CD4-positive, alpha-beta T cell treated with Interleukin-15 for 1 hour (primary cell): ENCODE measurements around the gene RHOB.
"Not testable (repeated sequence)": the region's sequence is repeated elsewhere in the genome, so short reads cannot be mapped to it uniquely, and the experiment has no call there.

Experiments
- DNase-seq: peaks from one replicate; pipeline ENCODE4 v3.0.0-alpha.2; 2020

Gene RHOB

GRCh38 chr2:20446917-20447436, at the start of gene RHOB:
RHOB (plus strand) TSS chr2:20447074; CDS start chr2:20447466, 392 bp downstream.
- DNase-seq: peak; percentile 98

DNA sequence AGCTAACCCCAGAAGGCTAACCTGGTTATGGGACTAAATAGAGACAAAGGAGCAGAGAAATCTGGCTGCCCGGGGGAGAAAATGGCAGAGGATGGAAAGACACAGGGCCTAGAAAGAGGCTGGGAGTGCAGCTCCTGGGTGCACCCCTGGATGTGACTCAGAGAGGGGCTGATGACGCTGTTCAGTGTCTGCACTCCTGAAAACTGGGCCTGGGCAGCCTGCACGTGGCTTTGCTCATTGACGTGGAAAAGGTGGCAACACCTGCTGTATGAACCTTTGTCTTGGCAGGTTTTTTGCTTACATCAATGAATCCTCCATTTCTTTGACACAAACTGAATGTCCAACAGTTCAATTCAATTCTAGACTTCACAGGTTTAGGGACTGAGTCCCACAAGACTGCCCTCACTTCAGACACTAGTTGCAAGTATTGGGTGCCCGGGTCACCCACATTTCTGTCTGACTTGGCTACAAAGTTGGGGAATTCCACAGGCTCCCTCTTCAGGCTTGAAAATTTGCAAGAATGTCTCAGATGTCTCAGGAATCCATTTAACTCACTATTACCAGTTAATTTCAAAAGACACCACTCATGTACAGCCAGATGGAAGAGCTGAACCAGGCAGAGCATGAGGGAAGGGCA, 48.9 kb upstream of the RHOB start:
- no peak for DNase-seq

DNA sequence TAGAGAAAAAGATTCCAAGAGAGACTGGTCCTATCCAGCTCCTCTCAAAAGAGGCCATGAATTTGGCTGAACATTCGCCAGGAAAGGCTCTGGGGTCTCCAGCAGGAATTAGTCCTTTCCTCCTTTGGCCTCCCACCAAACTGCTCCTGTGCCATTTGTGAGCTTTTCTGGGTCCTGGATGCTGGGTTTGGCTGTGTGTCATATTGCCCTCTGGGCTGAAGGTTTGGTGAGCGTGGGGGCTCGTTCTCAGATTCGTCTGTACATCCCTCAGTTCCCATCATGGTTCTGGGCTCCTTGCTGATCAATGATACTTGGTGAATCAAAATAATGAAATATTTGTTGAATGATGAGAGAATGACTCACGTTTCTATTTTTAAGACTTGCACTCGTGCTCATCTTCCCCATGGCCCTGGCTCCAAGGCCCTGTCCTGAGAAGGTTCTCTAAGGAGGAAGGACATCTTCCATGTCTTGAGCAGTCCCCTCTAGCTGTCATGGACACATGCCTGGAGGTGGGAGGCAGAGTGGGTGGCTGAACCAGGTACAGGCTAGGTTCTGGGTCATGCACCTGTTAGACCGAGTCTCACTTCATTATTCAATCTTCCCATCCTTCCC, 47.8 kb upstream of the RHOB start:
- DNase-seq: no peak

- no peak for DNase-seq
Observed at GRCh38 chr2:20400306-20400705, 46.6 kb upstream of the RHOB start.

GRCh38 chr2:20400787-20401488, 45.9 kb upstream of the RHOB start:
- no peak for DNase-seq

DNA sequence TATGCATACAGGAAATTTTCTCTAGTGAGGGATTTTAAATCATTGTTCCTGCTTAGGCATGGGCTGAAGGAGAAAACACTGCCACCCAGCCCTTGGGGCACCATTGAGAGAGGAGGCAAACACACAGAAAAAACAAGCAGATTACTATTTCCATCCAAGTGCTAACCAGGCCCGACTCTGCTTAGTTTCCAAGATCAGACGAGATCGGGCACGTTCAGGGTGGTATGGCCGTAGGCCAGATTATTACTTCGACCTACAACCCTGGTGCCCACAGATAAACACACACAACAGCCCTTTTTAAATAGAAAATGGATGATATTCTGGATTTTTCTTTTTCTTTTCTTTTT, 45.4 kb upstream of the RHOB start:
- DNase-seq: no peak

DNA sequence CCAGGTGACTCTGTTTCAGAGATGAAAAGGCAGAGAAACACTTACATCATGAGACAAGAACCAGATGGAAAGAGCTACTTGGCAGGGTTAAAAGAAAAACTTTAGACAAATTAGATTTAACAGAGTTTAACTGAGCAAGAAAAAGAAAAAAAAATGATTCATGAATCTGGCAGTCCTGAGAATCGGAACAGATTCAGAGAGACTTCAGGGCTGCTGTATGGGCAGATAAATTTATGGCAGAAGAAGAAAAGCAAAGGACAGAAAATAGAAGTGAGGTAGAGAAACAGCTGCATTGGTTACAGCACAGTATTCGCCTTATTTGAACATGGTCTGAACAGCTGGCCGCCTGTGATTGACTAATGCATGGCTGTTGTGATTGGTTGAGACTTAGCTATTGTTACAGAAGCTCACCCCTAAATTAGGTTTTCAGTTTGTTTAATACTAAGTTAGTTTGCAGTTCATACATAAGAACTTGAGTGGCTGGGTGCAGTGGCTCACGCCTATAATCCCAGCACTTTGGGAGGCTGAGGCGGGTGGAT, 43.0 kb upstream of the RHOB start:
- no peak for DNase-seq

GRCh38 chr2:20404950-20405349, 41.9 kb upstream of the RHOB start:
- no peak for DNase-seq

DNA sequence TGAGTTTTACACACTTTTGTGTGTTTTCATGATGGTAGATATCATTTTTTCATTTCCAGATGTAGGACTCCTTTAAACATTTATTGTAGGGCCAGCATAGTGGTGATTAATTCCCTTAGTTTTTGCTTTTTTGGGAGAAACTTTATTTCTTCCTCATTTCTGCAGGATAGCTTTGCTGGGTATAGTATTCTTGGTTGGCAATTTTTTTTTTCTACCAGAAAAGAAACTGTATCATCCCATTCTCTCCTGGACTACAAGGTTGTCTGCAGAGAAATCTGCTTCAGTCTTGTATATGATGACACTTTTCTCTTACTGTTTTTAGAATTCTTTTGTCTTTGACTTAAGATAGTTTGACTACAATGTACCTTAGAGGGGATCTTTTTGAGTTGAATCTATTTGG, 37.8 kb upstream of the RHOB start:
- no peak for DNase-seq

- DNase-seq: no peak
Observed at GRCh38 chr2:20410556-20411277, 36.2 kb upstream of the RHOB start.

DNA sequence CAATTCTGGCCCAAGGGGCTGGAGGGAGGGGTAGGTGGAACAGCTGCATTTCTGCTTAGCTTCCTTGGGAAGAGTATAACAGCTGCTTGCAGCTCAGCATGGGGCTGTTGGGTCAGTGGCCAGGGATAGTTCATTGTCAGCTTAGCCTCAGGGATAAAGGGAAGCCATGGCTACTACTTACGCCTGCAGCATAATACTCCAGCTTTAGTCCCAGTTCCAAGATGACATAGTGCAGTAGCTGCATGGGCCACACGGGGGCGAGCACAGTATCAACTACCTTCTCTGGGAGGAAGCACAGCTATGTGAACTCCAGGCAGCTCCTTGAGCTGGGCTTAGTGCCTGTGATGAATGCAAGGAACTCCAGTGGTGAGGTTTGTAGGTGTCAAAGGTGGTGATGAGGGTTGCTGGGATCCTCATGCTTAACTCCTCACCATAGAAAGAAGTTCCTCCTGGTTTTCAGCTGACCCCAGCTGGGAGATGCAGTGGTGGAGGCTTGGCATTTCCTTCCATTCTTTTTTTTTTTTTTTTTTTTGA, 35.4 kb upstream of the RHOB start:
- DNase-seq: peak; percentile 75

DNA sequence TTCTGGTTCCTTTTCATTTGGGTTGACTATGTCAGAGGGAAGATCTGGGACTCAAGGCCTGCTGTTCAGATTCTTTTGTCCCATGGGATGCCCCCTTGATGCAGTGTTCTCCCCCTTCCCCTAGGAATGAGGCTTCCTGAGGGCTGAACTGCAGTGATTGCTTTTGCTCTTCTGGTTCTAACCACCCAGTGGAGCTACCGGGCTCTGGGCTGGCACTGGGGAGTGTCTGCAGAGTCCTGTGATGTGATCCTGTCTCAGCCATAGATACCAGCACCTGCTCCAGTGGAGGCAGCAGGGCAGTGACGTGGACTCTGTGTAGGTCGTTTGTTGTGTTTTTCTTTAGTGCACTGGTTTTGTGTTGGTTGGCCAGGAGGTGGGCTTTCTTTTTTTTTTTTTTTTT, 32.1 kb upstream of the RHOB start:
- DNase-seq: no peak

GRCh38 chr2:20415511-20415918, 31.4 kb upstream of the RHOB start:
- no peak for DNase-seq

DNA sequence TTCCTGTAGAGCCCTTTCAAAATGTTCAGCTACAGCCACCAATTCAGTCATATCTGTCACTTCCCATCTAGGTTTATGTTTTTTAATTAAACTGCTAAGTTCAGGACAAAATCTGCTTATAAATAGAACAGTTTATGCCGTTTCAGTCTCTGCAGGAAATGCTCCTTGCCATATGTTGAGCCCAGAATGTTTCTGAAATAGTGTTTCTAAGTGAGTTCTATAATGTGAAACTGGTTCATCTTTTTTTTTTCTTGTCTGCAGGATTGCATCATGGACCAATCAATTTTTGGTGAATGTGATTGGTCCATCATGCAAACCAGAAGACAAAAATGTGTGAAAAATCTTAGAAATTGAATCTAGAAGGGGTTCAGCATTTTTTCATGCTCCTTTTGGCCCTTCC, 30.2 kb upstream of the RHOB start:
- no peak for DNase-seq

DNA sequence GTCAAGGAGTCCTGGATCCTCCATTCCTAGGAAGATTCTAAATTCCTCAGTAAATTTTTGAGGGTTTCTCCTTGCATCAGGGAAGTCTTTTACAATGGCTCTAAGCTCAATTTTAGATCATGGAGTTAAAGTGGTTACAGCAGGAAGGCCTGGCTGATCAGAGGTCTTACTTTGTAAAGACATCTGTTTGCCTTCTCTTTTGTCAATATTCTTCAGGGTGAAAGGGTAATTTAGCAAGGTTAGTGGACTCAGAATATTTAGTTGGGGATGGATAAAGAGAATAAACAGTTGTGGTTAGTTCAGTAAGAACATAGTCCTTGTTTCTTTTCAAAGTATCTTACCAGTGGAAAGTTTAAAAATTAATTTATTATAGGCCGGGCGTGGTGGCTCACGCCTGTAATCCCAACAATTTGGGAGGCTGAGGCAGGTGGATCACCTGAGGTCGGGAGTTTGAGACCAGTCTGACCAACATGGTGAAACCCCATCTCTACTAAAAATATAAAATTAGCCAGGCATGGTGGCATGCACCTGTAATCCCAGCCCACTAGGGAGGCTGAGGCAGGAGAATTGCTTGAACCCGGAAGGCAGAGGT, 29.5 kb upstream of the RHOB start:
- DNase-seq: not testable (repeated sequence)

DNA sequence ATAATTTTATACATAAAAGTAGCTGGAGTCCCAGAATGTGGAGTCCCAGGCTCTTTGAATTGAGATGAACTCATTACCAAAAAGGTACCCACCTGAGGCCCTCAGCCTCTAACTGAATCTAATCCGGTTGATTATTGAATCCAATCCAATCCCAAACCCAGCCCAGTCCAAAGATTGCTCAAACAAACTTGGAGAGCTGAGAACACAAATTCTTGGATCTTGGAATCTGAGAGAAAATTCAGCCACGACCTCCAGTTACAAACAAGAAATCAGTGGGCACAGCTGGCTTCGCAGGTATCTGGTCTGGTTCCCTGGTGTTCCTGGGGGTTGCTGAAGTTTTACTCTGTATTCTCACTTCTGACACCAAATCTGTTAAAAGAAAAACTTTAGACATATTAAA, 28.4 kb upstream of the RHOB start:
- DNase-seq: no peak

DNA sequence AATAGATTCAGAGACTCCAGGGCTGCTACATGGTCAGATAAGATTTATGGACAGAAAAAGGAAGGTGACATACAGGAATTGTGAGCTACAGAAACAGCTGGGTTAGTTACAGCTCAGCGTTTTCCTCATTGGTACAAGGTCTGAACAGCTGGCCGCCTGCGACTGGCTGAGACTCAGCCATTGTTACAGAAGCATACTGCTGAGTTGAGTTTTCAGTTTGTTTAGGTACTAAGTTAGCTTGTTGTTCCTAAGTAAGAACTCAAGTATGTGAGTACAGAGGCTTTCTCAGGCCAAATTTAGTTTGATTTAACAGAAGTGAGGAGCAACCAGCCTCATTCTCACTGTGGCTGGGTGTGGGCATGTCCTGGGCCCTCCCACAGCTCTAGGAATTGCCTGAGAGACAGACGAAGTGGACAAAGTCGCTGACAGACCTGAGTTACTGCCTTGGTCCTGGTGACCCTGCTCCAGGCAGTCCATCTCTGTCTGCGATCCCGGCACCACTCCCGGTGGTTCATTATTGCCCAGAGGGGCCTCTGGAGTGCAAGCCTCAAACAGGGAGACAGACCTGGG, 27.8 kb upstream of the RHOB start:
- DNase-seq: no peak

GRCh38 chr2:20419752-20420151, 27.1 kb upstream of the RHOB start:
- no peak for DNase-seq

- no peak for DNase-seq
Observed at GRCh38 chr2:20421336-20421987, 25.4 kb upstream of the RHOB start.

DNA sequence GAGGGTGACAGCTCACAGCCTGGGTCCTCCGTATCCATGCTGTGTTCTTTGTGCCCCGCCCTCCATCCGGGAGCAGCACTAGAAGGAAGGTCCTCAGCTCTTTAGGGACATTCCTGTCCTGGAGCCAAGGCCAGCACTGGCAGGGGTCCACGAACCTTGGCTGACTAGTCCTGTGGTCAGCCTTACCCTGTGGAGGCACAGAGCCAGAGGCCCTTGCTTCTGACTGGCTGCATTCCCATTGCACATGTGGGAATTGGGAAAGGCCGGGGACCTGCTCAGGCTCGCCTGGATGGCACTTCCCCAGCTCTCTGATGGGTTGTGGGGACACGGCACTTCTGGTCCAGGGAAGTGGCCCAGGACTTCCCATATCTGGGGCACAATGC, 24.9 kb upstream of the RHOB start:
- DNase-seq: no peak

DNA sequence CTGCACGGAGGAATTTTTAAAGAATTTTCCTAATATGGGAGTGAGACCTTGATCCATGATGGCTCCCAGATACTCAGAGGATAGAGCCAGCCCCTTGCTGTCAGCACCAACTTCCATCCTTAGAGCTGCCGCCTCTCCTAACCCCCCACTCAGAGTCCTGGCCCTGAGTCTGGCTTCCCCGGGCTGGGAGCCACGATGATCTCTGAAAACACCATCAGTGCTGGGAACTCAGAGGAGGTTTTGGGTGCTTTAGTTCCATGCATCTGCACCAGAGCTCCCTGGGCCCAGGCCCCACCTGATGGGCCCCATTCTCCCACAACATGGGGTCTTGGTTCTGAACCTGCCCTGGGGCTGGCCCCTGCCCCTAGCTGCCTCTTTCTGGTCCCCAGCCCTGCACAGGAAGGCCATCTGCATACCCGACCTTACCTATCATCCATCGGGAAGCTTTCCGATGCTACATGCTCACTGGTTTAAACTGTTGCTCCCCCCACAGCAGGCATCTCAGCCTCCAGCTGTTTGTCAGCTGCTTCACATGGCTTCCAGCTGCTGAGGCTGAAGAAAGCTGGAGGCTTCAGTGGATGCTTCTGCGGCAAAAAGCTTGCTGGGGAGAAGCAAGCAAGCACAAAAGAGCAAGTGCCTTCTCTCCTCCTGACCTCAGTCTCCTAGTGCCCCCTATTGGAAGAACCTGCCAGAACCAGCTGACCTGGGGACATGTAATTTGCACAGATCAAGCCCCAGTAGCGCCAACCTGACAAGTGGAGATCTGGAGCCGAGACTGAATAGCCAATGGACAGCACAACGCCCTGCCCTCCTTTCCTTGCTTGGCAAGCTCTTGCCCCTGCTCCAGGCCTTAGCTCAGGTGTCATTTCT, 24.2 kb upstream of the RHOB start:
- DNase-seq: no peak
